HG02970 (cell line): ENCODE measurements around the gene DENND1A.

Experiments
- ATAC-seq: cut with Tn5 transposase; IDR thresholded peaks from one replicate; pipeline ENCODE4 v1.9.1; 2021; ENCODE audit warnings: mild to moderate bottlenecking, moderate library complexity, moderate number of reproducible peaks; ENCODE audit not compliant: unreplicated experiment, low FRiP score

The DENND1A gene

DNA sequence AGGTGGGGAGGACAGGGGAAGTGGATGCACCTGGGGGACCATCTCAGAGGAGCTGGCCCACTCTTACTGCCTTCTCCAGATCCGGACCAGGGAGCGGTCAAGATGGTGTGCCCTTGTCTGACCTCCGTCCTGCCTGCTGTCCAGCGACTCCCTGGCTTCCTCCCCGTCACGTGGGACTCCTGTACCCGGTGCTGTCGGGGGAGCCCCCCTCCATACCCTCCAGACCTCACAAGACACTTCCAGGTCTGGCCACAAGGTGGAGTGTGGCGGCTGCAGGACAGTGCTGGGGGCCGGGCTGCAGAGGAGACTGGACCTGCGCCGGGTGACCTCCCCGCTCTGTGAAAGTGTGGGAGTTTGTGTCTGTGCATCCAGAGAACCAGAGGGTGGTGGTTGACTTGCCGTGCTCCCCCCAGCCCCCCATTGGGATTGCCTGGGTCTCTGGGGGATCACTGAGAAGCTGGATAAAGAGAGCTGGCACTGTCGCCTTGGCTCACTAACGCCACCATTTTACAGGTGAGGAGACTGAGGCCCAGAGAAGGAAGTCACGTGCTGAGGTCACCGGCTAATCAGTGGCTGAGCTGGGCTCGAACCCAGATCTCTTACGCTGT lies 575.8 kb downstream of the DENND1A start:
- no peak for ATAC-seq

DNA sequence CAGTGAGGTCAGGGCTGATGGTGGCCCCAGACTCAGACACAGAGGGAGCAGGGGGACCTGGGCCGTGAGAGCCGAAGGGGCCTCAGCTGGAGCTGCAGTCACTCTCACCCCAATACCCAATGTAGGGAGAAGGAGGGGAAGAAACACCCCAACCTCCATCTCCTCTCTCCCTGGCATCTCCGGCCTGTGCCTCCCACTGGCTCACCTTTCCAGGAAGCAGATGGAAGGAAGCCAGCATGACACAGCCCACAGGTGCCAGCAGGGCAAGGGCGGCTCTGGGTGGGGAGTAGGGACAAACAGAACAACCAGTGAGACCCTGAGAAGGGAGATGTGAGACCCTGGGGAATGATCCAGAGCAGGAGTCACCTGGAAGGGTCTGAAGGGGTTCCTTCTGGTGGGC lies 576.9 kb downstream of the DENND1A start:
- ATAC-seq, result no peak

DNA sequence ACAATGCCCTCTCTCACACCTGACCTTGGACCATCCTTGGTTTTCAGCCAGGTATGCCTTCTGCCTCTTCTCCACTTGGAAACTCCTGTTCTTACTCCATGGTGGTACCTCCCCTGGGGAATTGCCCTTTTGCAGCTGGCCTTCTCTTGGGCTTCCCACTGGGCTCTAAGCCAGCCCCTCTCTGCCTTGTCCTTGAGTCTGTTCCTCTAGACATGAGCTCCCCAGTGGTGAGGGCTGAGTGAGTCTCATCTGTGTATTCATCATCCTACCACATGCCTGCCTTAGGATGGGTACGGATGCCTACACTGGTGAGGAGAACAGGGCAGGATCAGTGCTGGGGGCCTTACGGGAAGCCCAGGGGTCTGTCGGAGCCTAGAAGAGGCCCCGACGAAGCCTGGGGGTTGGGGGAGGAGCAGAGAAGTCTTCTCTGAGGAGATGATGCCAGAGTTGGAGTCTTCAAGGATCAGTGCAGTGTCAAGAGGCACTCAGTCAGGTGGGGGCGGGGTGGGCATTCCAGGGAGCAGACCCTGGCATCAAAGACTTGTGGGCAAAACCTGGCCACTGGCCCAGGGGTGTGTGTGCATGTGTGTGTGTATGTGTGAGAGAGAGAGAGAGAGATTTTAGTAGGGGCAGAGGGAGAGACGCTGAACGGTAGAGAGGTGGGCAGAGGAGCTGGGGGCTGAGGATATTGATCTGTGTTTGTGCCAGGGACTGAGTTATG lies 579.2 kb downstream of the DENND1A start:
- ATAC-seq, result no peak

- ATAC-seq, result no peak
Observed at GRCh38 chr9:123349691-123350480, 580.0 kb downstream of the DENND1A start.

GRCh38 chr9:123349033-123349432 lies 580.9 kb downstream of the DENND1A start:
- no peak for ATAC-seq

- no peak for ATAC-seq
Observed at GRCh38 chr9:123348317-123348992, 581.5 kb downstream of the DENND1A start.

DNA sequence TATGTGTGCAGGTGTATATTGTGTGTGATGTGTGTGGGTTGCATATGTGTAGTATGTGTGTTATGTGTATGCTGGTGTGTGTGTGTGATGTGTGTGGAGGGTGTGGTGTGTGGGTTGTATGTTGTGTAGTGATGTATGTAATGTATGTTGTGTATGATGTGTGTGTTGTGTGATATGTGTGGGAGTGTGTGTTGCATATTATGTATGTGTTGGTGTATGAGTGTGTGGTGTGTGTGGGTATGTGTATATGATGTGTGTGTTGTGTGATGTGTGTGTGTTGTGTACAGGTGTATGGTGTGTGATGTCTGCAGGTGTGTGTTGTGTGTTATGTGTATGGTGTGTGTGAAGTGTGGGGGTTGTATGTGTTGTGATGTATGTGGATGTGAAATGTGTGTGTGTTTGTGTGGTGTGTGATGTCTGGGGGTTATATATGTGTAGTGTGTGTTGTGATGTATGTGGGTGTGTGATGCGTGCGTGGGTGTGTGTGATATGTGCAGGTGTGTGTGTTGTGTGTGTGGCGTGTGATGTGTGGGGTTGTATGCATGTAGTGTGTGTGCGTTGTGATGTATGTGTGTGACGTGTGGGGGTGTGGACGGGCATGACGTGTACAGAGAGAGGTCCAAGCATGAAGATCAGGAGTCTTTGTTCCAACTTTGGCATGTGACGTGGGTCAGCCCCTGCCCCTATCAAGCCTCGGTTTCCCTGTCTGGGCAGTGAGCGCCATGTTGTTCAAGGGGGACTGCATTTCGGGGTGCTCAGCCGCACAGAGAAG lies 582.5 kb downstream of the DENND1A start:
- no peak for ATAC-seq

DNA sequence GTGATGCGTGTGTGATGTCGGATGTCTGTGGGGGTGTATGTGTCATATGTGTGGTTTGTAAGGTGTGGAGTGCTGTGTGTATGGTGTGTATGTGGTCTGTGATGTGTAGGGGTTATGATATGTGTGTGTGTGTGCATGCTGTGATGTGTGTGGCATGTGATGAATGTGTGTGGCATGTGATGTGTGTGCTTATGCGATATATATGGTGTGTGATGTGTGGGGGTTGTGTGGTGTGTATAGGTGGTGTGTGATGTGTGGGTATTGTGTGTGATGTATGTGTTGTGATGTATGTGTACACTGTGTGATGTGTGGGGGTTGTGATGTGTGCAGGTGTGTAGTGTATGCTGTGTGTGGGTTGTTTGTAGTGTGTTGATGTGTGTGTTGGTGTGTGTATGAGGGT lies 583.1 kb downstream of the DENND1A start:
- no peak for ATAC-seq

GRCh38 chr9:123346026-123346425 lies 583.9 kb downstream of the DENND1A start:
- no peak for ATAC-seq

GRCh38 chr9:123345567-123345955 lies 584.4 kb downstream of the DENND1A start:
- ATAC-seq, result no peak

DNA sequence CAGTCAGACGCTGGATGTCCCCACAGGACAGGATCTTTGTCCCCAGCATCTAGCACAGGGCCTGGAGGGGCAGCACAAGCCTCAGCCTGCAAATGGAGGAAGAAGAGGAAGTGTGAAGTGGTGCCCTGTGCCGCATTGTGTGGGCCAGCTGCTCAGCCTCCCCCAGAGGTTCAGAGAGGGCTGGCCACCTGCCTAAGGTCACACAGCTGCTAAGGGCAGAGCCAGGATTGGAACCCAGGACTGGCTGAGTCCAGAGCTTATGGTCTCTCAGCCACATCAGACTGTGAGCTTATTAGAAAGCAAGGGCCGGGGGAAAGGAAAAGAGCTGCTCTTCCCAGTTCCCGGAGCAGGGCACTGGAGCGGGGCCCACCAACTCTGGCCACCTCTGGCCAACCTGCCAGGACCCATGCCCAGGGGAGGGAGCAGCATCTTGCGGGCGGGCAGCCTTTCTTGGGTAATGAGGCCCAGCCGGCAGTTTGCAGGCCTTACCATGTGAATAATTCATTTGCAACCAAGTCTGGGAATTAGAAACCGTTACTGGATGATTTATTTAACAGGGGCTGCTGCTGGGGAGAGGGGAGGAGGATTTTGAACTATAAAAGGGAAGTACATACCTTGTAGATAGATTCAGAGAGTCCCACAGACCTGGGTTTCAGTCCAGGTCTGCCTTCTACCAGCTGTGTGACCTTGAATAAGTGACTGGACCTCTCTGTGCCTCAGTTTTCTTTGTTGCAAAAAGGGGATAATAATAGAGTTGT lies 585.6 kb downstream of the DENND1A start:
- ATAC-seq, result no peak

GRCh38 chr9:123343443-123344191 lies 586.3 kb downstream of the DENND1A start:
- ATAC-seq, result no peak

- ATAC-seq, result no peak
Observed at GRCh38 chr9:123342247-123342646, 587.7 kb downstream of the DENND1A start.

DNA sequence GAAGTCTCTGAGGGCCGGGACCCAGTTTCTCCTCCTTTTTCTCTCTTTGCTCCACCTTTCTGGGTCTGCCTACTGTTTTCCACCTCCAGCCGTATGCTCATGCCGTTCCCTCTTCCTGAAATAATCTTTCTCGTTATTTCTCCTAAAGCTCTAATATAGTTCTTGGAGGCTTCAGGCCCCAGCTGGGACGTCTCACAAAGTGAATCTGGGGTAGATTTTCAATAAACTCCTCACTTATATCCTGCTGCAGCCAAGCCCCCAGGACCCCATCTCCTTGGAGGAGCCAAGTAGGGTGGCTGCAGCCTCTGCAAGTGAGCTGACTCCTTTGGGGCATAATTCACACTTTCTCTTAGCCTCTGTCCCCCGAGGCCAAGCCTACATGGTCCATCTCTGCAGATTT lies 588.1 kb downstream of the DENND1A start:
- ATAC-seq, result no peak

GRCh38 chr9:123339666-123340510 lies 590.0 kb downstream of the DENND1A start:
- peak; percentile 44 for ATAC-seq

- ATAC-seq, result peak; percentile 78
Observed at GRCh38 chr9:123338710-123339665, 590.9 kb downstream of the DENND1A start.

- ATAC-seq, result no peak
Observed at GRCh38 chr9:123337971-123338370, 592.0 kb downstream of the DENND1A start.
